ENCODE data around the gene MCRIP2. TPM values are rescaled to one million over a fixed set of nuclear protein-coding genes. Genes with fewer than 3 reads are reported as not detected.

The MCRIP2 gene
- total and polyA plus RNA-seq, 2 experiments from 2014 or later = 64.3 to 67.7 TPM

GRCh38 chr16:609984-610383 lies 31.6 kb upstream of the MCRIP2 start:
- Histone ChIP-seq H3K4me1 (ENCODE audit: insufficient read depth) (no peaks in the 10 kb centered on the region), H3K9me2 (ENCODE audit: insufficient read depth) (no peaks in the 10 kb centered on the region), H3F3A (replicated peaks; ENCODE audit: low read depth) (peaks cover 4% of the 10 kb centered on the region), H3K79me2 (replicated peaks; ENCODE audit: insufficient read depth) (peaks cover 2% of the 10 kb centered on the region; the same call in 1 of the 2 replicates), H3K27me3 (ENCODE audit: insufficient read depth) (no peaks in the 10 kb centered on the region), H3K4me3 (no peak overlapping the region), H3K4me2 (no peak overlapping the region), H3K27ac (ENCODE audit: low read depth) (no peak overlapping the region), H3K36me3 (ENCODE audit: insufficient read depth) (no peaks in the 10 kb centered on the region), H4K20me1 (replicated peaks; ENCODE audit: insufficient read depth) (peaks cover 4% of the 10 kb centered on the region), H2AFZ (no peak overlapping the region)
- TF ChIP-seq REST (IDR thresholded peaks at IDR 0.05; ENCODE audit: unreplicated experiment) (no peak), JUNB (IDR thresholded peaks at IDR 0.05; ENCODE audit: unreplicated experiment) (no peak), ETS1 (IDR thresholded peaks at IDR 0.05) (no peak), ZNF114 (CRISPR knock-in tag; IDR thresholded peaks at IDR 0.05) (no peak), EZH2phosphoT487 (IDR thresholded peaks at IDR 0.05; ENCODE audit: unreplicated experiment) (no peak), ZNF462 (CRISPR knock-in tag; IDR thresholded peaks at IDR 0.05) (no peak), NANOG (IDR thresholded peaks at IDR 0.05; ENCODE audit: borderline replicate concordance) (no peak), CREB1 (CRISPR knock-in tag; IDR thresholded peaks at IDR 0.05; ENCODE audit: low read depth) (no peak), STAT1 (IDR thresholded peaks at IDR 0.05; ENCODE audit: unreplicated experiment) (no peak), POLR2AphosphoS5 (IDR thresholded peaks at IDR 0.05; ENCODE audit: low read depth) (no peak), CTCF (conservative IDR thresholded peaks at IDR 0.05; ENCODE audit: low read depth in 2 of 2) (no peak), ZNF331 (CRISPR knock-in tag; IDR thresholded peaks at IDR 0.05; ENCODE audit: low read depth) (no peak), EZH2 (IDR thresholded peaks at IDR 0.05; ENCODE audit: low read depth, unreplicated experiment) (no peak)
- DNase-seq (ENCODE audit: low spot score) (no peak), ATAC-seq (no peak)
- Mint-ChIP-seq H3K9me3 (peaks cover 21% of the 10 kb centered on the region), H3K4me3 (no peak overlapping the region), H3K27me3 (ENCODE audit: insufficient read depth, low read depth, poor library complexity) (peaks cover 15% of the 10 kb centered on the region), H3K36me3 (ENCODE audit: low read depth) (peaks cover 21% of the 10 kb centered on the region), H3K4me1 (peaks cover 9% of the 10 kb centered on the region), H3K27ac (no peak overlapping the region)

All from GM23338 (cell line).